Activated T-helper 1 cell treated with anti-CD3 and anti-CD28 coated beads, Interleukin-12 subunit alpha, Interleukin-12 subunit beta, Interleukin-2, Interleukin-4 antibody, amounts not matched to agents 30 ng/mL and 10 ng/mL and 1 ng/mL, durations not matched to agents 14 hours and 24 hours and 36 hours (primary cell): ENCODE data around the gene SH3BP5. TPM values are rescaled to one million over a fixed set of nuclear protein-coding genes. Genes with fewer than 3 reads are reported as not detected.
A peak's percentile ranks its signal among the peaks of the same experiment; 100 is the strongest.

ENCODE experiments used
- DNase-seq: peaks from one replicate; pipeline ENCODE4 v3.0.0; 2021; ENCODE audit warnings: low spot score
- H3K27ac Mint-ChIP-seq: one replicate; pipeline ENCODE4 v1.8.0; 2021; ENCODE audit warnings: mild to moderate bottlenecking, mixed read lengths
- H3K27me3 Mint-ChIP-seq: one replicate; pipeline ENCODE4 v1.8.0; 2022; ENCODE audit warnings: mild to moderate bottlenecking, moderate library complexity, mixed read lengths; ENCODE audit not compliant: insufficient read depth
- H3K36me3 Mint-ChIP-seq: one replicate; pipeline ENCODE4 v1.8.0; 2021; ENCODE audit warnings: low read depth, mixed read lengths
- H3K4me1 Mint-ChIP-seq: one replicate; pipeline ENCODE4 v1.8.0; 2021; ENCODE audit warnings: low read depth, mixed read lengths
- H3K4me3 Mint-ChIP-seq: one replicate; pipeline ENCODE4 v1.8.0; 2021; ENCODE audit warnings: mild to moderate bottlenecking, moderate library complexity, mixed read lengths
- H3K9me3 Mint-ChIP-seq: one replicate; pipeline ENCODE4 v1.8.0; 2021; ENCODE audit warnings: mixed read lengths
- intact Hi-C: fragments of 100-400 bp; cut with micrococcal nuclease; formaldehyde crosslinking; loops from one replicate; pipeline ENCODE4 v1.15.1; 2024
- total RNA-seq: library from RNA; stranded (reverse); gene quantifications from 2 replicates; pipeline ENCODE4 v1.2.3, GENCODE V29; 2022

Gene SH3BP5
- total RNA-seq, 1 donor from 2014 or later = 30.3 TPM

DNA sequence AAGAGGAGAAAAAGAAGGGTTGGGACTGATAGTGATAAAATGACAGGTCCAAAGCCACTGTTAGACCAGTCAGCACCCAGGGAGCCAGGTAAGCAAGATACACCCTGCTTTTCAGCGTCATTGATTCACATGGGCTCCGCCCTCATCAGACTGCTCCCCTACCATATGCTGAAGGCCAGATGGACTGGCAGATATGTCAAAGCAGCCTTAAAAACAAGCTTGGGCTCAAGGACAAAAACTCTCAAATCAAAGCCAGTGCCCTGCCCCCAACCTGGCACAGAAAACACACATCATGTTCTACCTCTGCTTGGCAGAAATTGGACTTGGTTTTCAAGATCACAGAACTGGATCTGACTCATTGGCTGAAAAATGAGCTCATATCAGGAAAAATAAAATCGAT, 33.4 kb downstream of the SH3BP5 start:
- intact Hi-C loops = loop anchor here (2.0 kb wide), 1 partner anchor 62 kb away; no protein-coding TSS in a partner anchor
- peak overlapping the region; percentile 36 for H3K27ac Mint-ChIP-seq
- no peaks in the 10 kb centered on the region for H3K27me3 Mint-ChIP-seq
- peaks cover 87% of the 10 kb centered on the region for H3K4me1 Mint-ChIP-seq
- no peak overlapping the region for H3K4me3 Mint-ChIP-seq
- DNase-seq = no peak
- peaks cover 8% of the 10 kb centered on the region for H3K9me3 Mint-ChIP-seq
- peaks cover 65% of the 10 kb centered on the region for H3K36me3 Mint-ChIP-seq

- no peak for DNase-seq
- Mint-ChIP-seq H3K27me3 (no peaks in the 10 kb centered on the region), H3K36me3 (peaks cover 60% of the 10 kb centered on the region), H3K4me1 (peaks cover 84% of the 10 kb centered on the region), H3K9me3 (peaks cover 8% of the 10 kb centered on the region), H3K4me3 (no peak overlapping the region), H3K27ac (peak overlapping the region; percentile 36)
- intact Hi-C loops = loop anchor here (1.0 to 2.0 kb wide), 2 partner anchors 12 to 62 kb away; no protein-coding TSS in a partner anchor
These were observed 33.9 kb downstream of the SH3BP5 start for GRCh38 chr3:15298504-15298903.

DNA sequence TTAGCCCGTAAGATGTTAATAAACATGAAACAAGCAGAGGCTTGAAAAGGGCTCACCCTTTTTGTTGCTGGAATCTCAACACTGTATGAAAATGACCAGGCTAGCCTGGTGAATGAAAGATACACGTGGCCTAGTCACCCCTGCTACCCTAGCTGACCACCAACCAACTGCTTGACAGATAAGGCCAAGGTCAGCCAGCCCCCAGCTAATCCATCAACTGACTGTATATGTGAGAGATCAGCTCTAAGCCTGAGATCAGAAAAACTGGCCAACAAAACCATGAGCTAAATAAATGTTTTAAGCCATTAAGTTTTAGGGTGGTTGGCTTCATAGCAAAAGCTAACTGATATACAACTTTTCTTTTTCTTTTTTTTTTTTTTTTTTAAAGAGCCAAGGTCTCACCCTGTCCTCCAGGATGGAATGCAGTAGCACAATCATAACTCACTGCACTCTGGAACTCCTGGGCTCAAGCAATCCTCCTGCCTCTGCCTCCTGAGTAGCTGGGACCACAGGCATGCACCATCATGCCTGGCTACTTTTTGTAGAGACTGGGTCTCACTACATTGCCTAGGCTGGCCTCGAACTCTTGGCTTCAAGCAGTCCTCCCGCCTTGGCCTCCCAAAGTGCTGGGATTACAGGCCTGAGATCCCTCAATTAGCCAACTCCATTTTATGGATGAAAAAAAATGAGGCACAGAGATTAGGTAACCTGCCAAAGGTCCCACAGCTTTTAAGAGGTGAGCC, 34.6 kb downstream of the SH3BP5 start:
- Mint-ChIP-seq H3K36me3 (peaks cover 56% of the 10 kb centered on the region), H3K27ac (no peak overlapping the region), H3K4me1 (peaks cover 84% of the 10 kb centered on the region), H3K4me3 (no peak overlapping the region), H3K9me3 (peaks cover 8% of the 10 kb centered on the region), H3K27me3 (no peaks in the 10 kb centered on the region)
- intact Hi-C loops = loop anchor here (1.0 to 2.0 kb wide), 2 partner anchors 13 to 63 kb away; no protein-coding TSS in a partner anchor
- DNase-seq = no peak

DNA sequence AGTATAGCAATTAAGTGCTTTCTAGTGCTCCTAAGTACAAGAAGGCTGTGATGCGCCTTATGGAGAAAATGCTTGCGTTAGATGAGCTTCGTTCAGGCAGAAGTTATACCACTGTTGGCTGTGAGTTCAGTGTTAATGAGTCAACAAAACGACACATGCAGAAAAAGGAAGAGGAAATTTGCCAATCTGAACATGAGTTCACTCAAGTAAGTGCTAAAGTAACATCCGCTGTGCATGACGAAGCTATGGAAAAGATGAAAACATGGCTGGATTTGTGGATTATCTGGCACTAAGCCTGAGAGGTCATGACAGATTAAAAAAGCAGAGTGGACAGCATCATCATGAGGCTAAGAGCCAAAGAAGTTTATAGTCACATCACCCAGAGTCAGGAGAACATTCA, 36.9 kb downstream of the SH3BP5 start:
- Mint-ChIP-seq H3K4me1 (peaks cover 84% of the 10 kb centered on the region), H3K9me3 (peaks cover 8% of the 10 kb centered on the region), H3K4me3 (no peak overlapping the region), H3K27ac (peak overlapping the region; percentile 35), H3K36me3 (peaks cover 37% of the 10 kb centered on the region), H3K27me3 (no peaks in the 10 kb centered on the region)
- no peak for DNase-seq
- intact Hi-C loops = no loop called here

GRCh38 chr3:15294929-15295328, 37.5 kb downstream of the SH3BP5 start:
- Mint-ChIP-seq H3K27me3 (no peaks in the 10 kb centered on the region), H3K9me3 (peaks cover 8% of the 10 kb centered on the region), H3K4me3 (no peak overlapping the region), H3K36me3 (peaks cover 33% of the 10 kb centered on the region), H3K27ac (peak overlapping the region; percentile 45), H3K4me1 (peaks cover 82% of the 10 kb centered on the region)
- DNase-seq = no peak
- intact Hi-C loops = no loop called here

DNA sequence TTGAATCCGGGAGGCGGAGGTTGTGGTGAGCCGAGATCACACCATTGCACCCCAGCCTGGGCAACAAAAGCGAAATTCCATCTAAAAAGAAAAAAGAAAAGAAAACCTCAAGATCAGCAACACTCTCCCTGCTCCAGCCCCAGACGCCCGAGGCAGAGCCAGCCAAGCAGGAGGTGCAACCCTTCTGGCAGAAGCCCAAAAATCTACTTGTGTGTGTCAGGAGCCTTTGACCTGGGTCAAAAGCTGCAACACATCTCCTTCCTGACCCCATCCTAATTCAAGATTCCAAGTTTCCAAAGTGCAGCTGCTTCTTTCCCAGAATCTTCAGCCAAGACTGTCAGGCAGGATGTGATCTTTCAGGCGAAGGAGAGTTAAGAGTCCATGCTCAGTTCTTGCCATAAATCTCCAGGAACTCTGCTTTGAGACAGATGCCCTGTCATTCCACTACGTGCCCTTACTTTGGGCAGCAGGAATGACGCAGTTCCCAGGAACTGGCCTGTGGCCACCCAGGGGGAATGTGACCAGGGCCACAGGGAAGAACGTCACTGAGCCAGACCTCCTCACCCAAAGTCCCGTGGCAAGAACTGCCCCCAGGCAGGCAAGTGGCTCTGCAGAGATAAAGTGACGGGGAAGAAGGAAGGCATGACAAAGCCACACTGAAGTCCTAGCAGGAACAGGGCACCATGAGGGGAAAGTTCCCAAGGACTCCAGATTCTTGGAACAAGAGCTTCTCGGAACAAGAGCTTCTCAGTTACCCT, 39.4 kb downstream of the SH3BP5 start:
- no peak for DNase-seq
- H3K4me3 Mint-ChIP-seq = no peak overlapping the region
- intact Hi-C loops = loop anchor here (1.0 kb wide), 6 partner anchors 7 to 85 kb away; partner anchors contain the start of gene SH3BP5
- no peak overlapping the region for H3K27ac Mint-ChIP-seq
- peaks cover 44% of the 10 kb centered on the region for H3K36me3 Mint-ChIP-seq
- peaks cover 4% of the 10 kb centered on the region for H3K9me3 Mint-ChIP-seq
- H3K4me1 Mint-ChIP-seq = peaks cover 87% of the 10 kb centered on the region
- no peaks in the 10 kb centered on the region for H3K27me3 Mint-ChIP-seq

- H3K4me3 Mint-ChIP-seq = peak overlapping the region; percentile 63
- H3K9me3 Mint-ChIP-seq = no peaks in the 10 kb centered on the region
- H3K4me1 Mint-ChIP-seq = peaks cover 89% of the 10 kb centered on the region
- peak overlapping the region; percentile 78 for H3K27ac Mint-ChIP-seq
- intact Hi-C loops = loop anchor here (1.0 kb wide), 6 partner anchors 8 to 86 kb away; partner anchors contain the start of gene SH3BP5
- H3K36me3 Mint-ChIP-seq = peaks cover 40% of the 10 kb centered on the region
- peak; percentile 74 for DNase-seq
- no peaks in the 10 kb centered on the region for H3K27me3 Mint-ChIP-seq
These were observed 40.5 kb downstream of the SH3BP5 start for GRCh38 chr3:15291589-15292541.

- Mint-ChIP-seq H3K4me3 (peak overlapping the region; percentile 57), H3K4me1 (peaks cover 87% of the 10 kb centered on the region), H3K27ac (peak overlapping the region; percentile 84), H3K9me3 (no peaks in the 10 kb centered on the region), H3K36me3 (peaks cover 45% of the 10 kb centered on the region), H3K27me3 (no peaks in the 10 kb centered on the region)
- DNase-seq = no peak
- intact Hi-C loops = no loop called here
These were observed 41.6 kb downstream of the SH3BP5 start for GRCh38 chr3:15290736-15291135.

DNA sequence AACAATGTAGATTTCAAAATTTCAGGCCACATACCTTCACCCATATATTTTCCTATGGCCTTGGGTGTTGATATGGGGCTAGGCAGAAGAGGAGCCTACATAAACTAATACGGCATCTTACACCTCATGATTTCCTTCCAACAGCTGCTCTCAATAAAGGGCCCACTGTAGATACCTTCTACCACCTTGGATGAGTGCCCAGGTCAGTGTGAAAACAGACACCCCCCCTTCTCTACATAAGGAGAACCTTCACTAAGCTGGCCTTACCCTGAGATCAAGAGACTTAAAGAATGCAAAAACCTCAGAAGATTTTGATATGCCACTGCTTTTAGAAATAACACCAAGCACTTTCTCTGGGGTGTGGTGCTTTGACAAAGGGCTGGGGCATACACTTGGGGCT, 42.7 kb downstream of the SH3BP5 start:
- DNase-seq = no peak
- Mint-ChIP-seq H3K4me3 (peak overlapping the region; percentile 64), H3K4me1 (peaks cover 82% of the 10 kb centered on the region), H3K27ac (peak overlapping the region; percentile 70), H3K36me3 (peaks cover 41% of the 10 kb centered on the region), H3K27me3 (no peaks in the 10 kb centered on the region), H3K9me3 (no peaks in the 10 kb centered on the region)
- intact Hi-C loops = no loop called here

DNA sequence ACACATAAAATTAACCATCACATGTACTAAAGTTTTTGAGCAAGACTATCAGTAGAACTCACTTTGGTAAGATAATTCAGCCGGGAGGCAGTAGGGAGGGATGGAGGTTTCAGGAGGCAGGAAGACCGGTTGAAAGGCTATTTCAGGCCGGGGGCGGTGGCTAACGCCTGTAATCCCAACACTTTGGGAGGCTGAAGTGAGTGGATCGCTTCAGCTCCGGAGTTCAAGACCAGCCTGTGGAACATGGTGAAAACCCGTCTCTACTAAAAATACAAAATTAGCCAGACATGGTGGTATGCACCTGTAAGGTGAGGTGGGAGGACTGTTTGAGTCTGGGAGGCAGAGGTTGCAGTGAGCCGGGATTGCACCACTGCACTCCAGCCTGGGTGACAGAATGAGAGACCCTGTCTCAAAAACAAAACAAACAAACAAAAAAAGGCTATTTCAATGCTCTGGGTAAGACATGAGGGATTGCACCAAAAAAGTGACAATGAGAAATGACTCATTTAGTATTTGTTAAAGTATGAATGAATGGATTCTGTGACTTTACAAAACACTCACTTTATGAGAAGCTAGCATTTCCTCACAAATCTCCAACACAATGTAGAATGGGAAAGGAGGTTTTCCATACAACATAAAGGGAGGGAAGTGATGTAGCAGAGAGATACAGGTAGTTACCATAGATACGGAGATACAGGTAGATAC, 43.9 kb downstream of the SH3BP5 start:
- Mint-ChIP-seq H3K4me1 (peaks cover 85% of the 10 kb centered on the region), H3K9me3 (no peaks in the 10 kb centered on the region), H3K4me3 (no peak overlapping the region), H3K27ac (peak overlapping the region; percentile 61), H3K36me3 (peaks cover 44% of the 10 kb centered on the region), H3K27me3 (no peaks in the 10 kb centered on the region)
- DNase-seq = no peak
- intact Hi-C loops = loop anchor here (1.0 kb wide), 2 partner anchors 9 to 22 kb away; no protein-coding TSS in a partner anchor

DNA sequence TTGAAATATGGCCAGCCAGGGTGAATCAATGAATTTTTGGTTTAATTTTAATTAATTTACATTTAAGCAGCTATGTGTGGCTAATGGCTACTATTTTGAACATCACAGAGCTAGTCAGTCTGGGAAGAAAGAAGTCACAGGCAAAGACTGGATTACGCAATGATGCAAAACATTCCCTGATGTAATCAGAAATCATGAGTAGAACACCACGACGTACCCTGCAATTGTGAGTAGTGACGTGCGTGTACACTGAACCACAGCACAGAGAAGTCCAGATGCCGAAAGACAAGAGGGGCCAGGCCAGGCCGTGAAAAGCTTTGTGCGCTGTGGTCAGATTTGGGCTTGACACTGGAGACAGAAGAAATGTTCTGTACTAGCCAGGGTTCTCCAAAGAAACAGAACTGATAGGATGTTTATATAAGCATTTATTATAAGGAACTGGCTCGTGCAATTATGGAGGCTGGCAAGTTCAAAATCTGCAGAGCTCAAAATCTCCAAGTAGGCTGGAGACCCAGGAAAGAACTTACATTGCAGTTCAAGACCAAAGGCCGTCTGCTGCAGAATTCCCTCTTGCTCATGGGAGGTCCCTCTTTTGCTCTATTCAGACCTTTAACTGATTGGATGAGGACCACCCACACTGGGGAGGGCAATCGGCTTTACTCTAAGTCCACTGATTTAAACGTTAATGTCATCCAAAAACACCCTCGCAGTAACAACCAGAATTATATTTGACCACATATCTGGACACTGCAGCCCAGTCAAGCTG, 44.6 kb downstream of the SH3BP5 start:
- H3K27ac Mint-ChIP-seq = no peak overlapping the region
- no peaks in the 10 kb centered on the region for H3K27me3 Mint-ChIP-seq
- intact Hi-C loops = loop anchor here (1.0 kb wide), 2 partner anchors 8 to 23 kb away; no protein-coding TSS in a partner anchor
- H3K9me3 Mint-ChIP-seq = no peaks in the 10 kb centered on the region
- no peak overlapping the region for H3K4me3 Mint-ChIP-seq
- H3K36me3 Mint-ChIP-seq = peaks cover 46% of the 10 kb centered on the region
- H3K4me1 Mint-ChIP-seq = peaks cover 82% of the 10 kb centered on the region
- DNase-seq = no peak
